IMR-90 (cell line): Measurements from ENCODE around the gene TENT4B. TPM values are rescaled to one million over a fixed set of nuclear protein-coding genes. Genes with fewer than 3 reads are reported as not detected.

Experiments
- ATAC-seq: fragments of 200-7000 bp; cut with Tn5 transposase; 2 replicates; pipeline ENCODE4 v1.9.1; 2020; ENCODE audit warnings: low read depth, mild to moderate bottlenecking, moderate library complexity
- BruUV-seq: library from RNA; stranded (reverse); fragments of 400-500 nt; replicated peaks from 2 replicates; lab custom pipeline; 2021; lab: Mats Ljungman, UMichigan
- CTCF ChIA-PET: fragments of 300-600 bp; formaldehyde crosslinking; extraction: SDS; loops from one replicate; lab custom pipeline; 2021; ENCODE audit warnings: antibody characterized with exemption; lab: Yijun Ruan, JAX
- POLR2A ChIA-PET: fragments of 300-600 bp; sonication (Branson Sonifier 250); formaldehyde crosslinking; loops from one replicate; lab custom pipeline; 2022; ENCODE audit warnings: antibody characterized with exemption; ENCODE audit not compliant: unreplicated experiment; lab: Charles Lee
- DNase-seq: peaks from one replicate; pipeline ENCODE4 v3.0.0; 2013
- H2AFZ ChIP-seq: replicated peaks from 2 replicates; pipeline ENCODE3; 2013; ENCODE audit warnings: low read length, mild to moderate bottlenecking; ENCODE audit not compliant: poor library complexity
- H2AK5ac ChIP-seq: 2 replicates; pipeline ENCODE4 v1.6.1; 2013; ENCODE audit warnings: low read depth, low read length, inconsistent platforms
- H2AK9ac ChIP-seq: replicated peaks from 2 replicates; pipeline ENCODE3; 2013; ENCODE audit warnings: mild to moderate bottlenecking, low read depth, low read length, moderate library complexity; ENCODE audit not compliant: poor library complexity
- H2BK120ac ChIP-seq: 2 replicates; pipeline ENCODE4 v1.6.1; 2013; ENCODE audit warnings: low read depth, low read length, inconsistent platforms
- H2BK15ac ChIP-seq: 3 replicates; pipeline ENCODE4 v1.6.1; 2013; ENCODE audit warnings: low read depth, low read length, inconsistent platforms
- H2BK20ac ChIP-seq: 2 replicates; pipeline ENCODE4 v1.6.1; 2013; ENCODE audit warnings: low read depth, mild to moderate bottlenecking, inconsistent platforms, low read length, moderate library complexity
- H2BK5ac ChIP-seq: 2 replicates; pipeline ENCODE4 v1.6.1; 2013; ENCODE audit warnings: mild to moderate bottlenecking, low read depth, low read length, inconsistent platforms; ENCODE audit not compliant: poor library complexity, severe bottlenecking
- H3K14ac ChIP-seq: replicated peaks from 2 replicates; pipeline ENCODE4 v1.6.1; 2013; ENCODE audit warnings: low read depth, low read length, inconsistent platforms
- H3K18ac ChIP-seq: 2 replicates; pipeline ENCODE4 v1.6.1; 2013; ENCODE audit warnings: low read depth, low read length, control low read depth
- H3K23ac ChIP-seq: 2 replicates; pipeline ENCODE4 v1.6.1; 2013; ENCODE audit warnings: low read depth, low read length, inconsistent platforms
- H3K27ac ChIP-seq: 2 replicates; pipeline ENCODE4 v1.5.1; 2013; ENCODE audit warnings: mild to moderate bottlenecking, control low read depth, low read length; ENCODE audit not compliant: insufficient read depth
- H3K27me3 ChIP-seq: 2 replicates; pipeline ENCODE4 v1.6.1; 2013; ENCODE audit warnings: low read length; ENCODE audit not compliant: control insufficient read depth, insufficient read depth
- H3K36me3 ChIP-seq: 2 replicates; pipeline ENCODE4 v1.6.1; 2013; ENCODE audit warnings: low read length, mixed read lengths; ENCODE audit not compliant: control insufficient read depth, insufficient read depth
- H3K4ac ChIP-seq: 2 replicates; pipeline ENCODE4 v1.6.1; 2013; ENCODE audit warnings: low read depth, low read length, inconsistent platforms
- H3K4me1 ChIP-seq: 2 replicates; pipeline ENCODE4 v1.6.1; 2013; ENCODE audit warnings: low read length, mixed read lengths; ENCODE audit not compliant: control insufficient read depth, insufficient read depth
- H3K4me2 ChIP-seq: 2 replicates; pipeline ENCODE4 v1.6.1; 2013; ENCODE audit warnings: low read depth, mild to moderate bottlenecking, control low read depth, low read length, moderate library complexity
- H3K4me3 ChIP-seq: 2 replicates; pipeline ENCODE4 v1.5.1; 2013; ENCODE audit warnings: low read depth, mild to moderate bottlenecking, control low read depth, low read length, moderate library complexity; ENCODE audit not compliant: insufficient read depth
- H3K56ac ChIP-seq: 2 replicates; pipeline ENCODE4 v1.6.1; 2013; ENCODE audit warnings: low read length, inconsistent platforms; ENCODE audit not compliant: insufficient read depth; ENCODE audit errors: extremely low read depth
- H3K79me1 ChIP-seq, 2 experiments: 2 replicates each; pipeline ENCODE4 v1.6.1; 2013; ENCODE audit warnings: low read length in 2 of 2, inconsistent platforms in 1 of 2, low read depth in 1 of 2
- H3K9ac ChIP-seq: 2 replicates; pipeline ENCODE4 v1.6.1; 2013; ENCODE audit warnings: low read depth, low read length, control low read depth
- H3K9me1 ChIP-seq: 2 replicates; pipeline ENCODE4 v1.6.1; 2013; ENCODE audit warnings: low read length, inconsistent platforms; ENCODE audit not compliant: insufficient read depth
- H3K9me3 ChIP-seq: 2 replicates; pipeline ENCODE4 v1.6.1; 2013; ENCODE audit warnings: low read length; ENCODE audit not compliant: control insufficient read depth, insufficient read depth
- H4K20me1 ChIP-seq: 2 replicates; pipeline ENCODE4 v1.6.1; 2013; ENCODE audit warnings: low read length, inconsistent platforms; ENCODE audit not compliant: insufficient read depth
- H4K5ac ChIP-seq: 2 replicates; pipeline ENCODE4 v1.6.1; 2013; ENCODE audit warnings: mild to moderate bottlenecking, low read depth, low read length, control low read depth
- H4K8ac ChIP-seq, 2 experiments: 2 replicates each; pipeline ENCODE4 v1.6.1; 2013; ENCODE audit warnings: low read depth in 2 of 2, low read length in 2 of 2, control low read depth in 1 of 2, inconsistent platforms in 1 of 2
- H4K91ac ChIP-seq: 2 replicates; pipeline ENCODE4 v1.6.1; 2013; ENCODE audit warnings: low read depth, low read length, inconsistent platforms; ENCODE audit not compliant: insufficient read depth
- BHLHE40 ChIP-seq: fragments of 150-350 bp; IDR thresholded peaks from 2 replicates; pipeline ENCODE4 v1.6.1; 2016; ENCODE audit warnings: mild to moderate bottlenecking, low read depth, low read length
- CTCF ChIP-seq: conservative IDR thresholded peaks from 2 replicates; pipeline ENCODE4 v1.5.1; 2012; ENCODE audit warnings: mild to moderate bottlenecking, low read depth, low read length, improper control_type of control experiment
- ELK1 ChIP-seq: fragments of 150-350 bp; IDR thresholded peaks from 2 replicates; pipeline ENCODE4 v1.6.1; 2016; ENCODE audit warnings: low read depth, mild to moderate bottlenecking, low read length, moderate library complexity, borderline replicate concordance
- FOS ChIP-seq: fragments of 150-350 bp; IDR thresholded peaks from 2 replicates; pipeline ENCODE4 v1.6.1; 2016; ENCODE audit warnings: low read depth, low read length
- MAZ ChIP-seq: IDR thresholded peaks from 2 replicates; pipeline ENCODE4 v1.6.1; 2012; ENCODE audit warnings: low read depth, mild to moderate bottlenecking, low read length, improper control_type of control experiment, moderate library complexity, borderline replicate concordance
- MXI1 ChIP-seq: IDR thresholded peaks from 2 replicates; pipeline ENCODE4 v1.6.1; 2012; ENCODE audit warnings: low read depth, mild to moderate bottlenecking, low read length, moderate library complexity, borderline replicate concordance
- POLR2A ChIP-seq: IDR thresholded peaks from 2 replicates; pipeline ENCODE4 v1.6.1; 2012; ENCODE audit warnings: mild to moderate bottlenecking, low read depth, low read length
- RCOR1 ChIP-seq: IDR thresholded peaks from 2 replicates; pipeline ENCODE4 v1.6.1; 2012; ENCODE audit warnings: mild to moderate bottlenecking, low read length, improper control_type of control experiment; ENCODE audit not compliant: insufficient replicate concordance
- SMC3 ChIP-seq: fragments of 150-350 bp; IDR thresholded peaks from 2 replicates; pipeline ENCODE4 v1.6.1; 2016; ENCODE audit warnings: low read depth, mild to moderate bottlenecking, antibody characterized with exemption, low read length, moderate library complexity
- USF2 ChIP-seq: fragments of 150-350 bp; IDR thresholded peaks from 2 replicates; pipeline ENCODE4 v1.6.1; 2017; ENCODE audit warnings: mild to moderate bottlenecking, antibody characterized with exemption, low read length, low read depth
- WGBS, 2 experiments: methylation state at CpG; one replicate each; pipeline versions ENCODE4 v1.1.5 to v1.1.7; 2013; ENCODE audit warnings: missing lambda C conversion rate in 2 of 2; ENCODE audit not compliant: insufficient read length in 1 of 2; ENCODE audit errors: extremely low coverage in 2 of 2; 5-methylcytosine and 5-hydroxymethylcytosine counted together
- dilution Hi-C: fragments of 300-500 bp; cut with HindIII; formaldehyde crosslinking; loops from one replicate; pipeline ENCODE4 v1.14.3; 2018; ENCODE audit warnings: low sequenced_read_pairs; ENCODE audit not compliant: unreplicated experiment
- in situ Hi-C: fragments of 300-500 bp; cut with MboI; formaldehyde crosslinking; loops from 3 replicates; pipeline ENCODE4 v1.14.3; 2019; ENCODE audit warnings: low sequenced_read_pairs, inconsistent platforms, mixed read lengths
- intact Hi-C: fragments of 100-400 bp; cut with micrococcal nuclease; formaldehyde crosslinking; loops from 2 replicates; pipeline ENCODE4 v1.10.0; 2022
- polyA plus RNA-seq, 3 experiments: library from polyadenylated mRNA; depleted of rRNA; stranded (reverse); fragments of >200 nt; gene quantifications; 2 replicates each; pipeline ENCODE4 v1.2.3, GENCODE V29; 2012; ENCODE audit warnings: low replicate concordance in 1 of 3
- total RNA-seq: library from RNA; depleted of rRNA; stranded (reverse); fragments of >200 nt; gene quantifications from 2 replicates; pipeline ENCODE4 v1.2.3, GENCODE V29; 2012

The TENT4B gene
- total and polyA plus RNA-seq, 2 of the 4 experiments (the other 2 are of a cell fraction): 4.1 to 7.0 TPM

- no peak for TF ChIP-seq RCOR1
- no peak for TF ChIP-seq USF2
- peak; percentile 91 for TF ChIP-seq MAZ
These were observed at the start of gene TENT4B (continued) for GRCh38 chr16:50152807-50153595.

GRCh38 chr16:50103764-50104163 is 49.3 kb upstream of the TENT4B start:
- dilution Hi-C loops (no loop called here), intact Hi-C loops (no loop called here), in situ Hi-C loops (no loop called here)
- H3K4me1 ChIP-seq: no peaks in the 10 kb centered on the region; the same call in 1 of the 2 replicates
- no peaks in the 10 kb centered on the region for H3K9me1 ChIP-seq
- H4K20me1 ChIP-seq: no peaks in the 10 kb centered on the region
- no peak overlapping the region for H2BK120ac ChIP-seq
- no peak overlapping the region for H2BK15ac ChIP-seq
- H3K4ac ChIP-seq: no peak overlapping the region
- H3K4me2 ChIP-seq: no peak overlapping the region
- no peak overlapping the region for H2AK9ac ChIP-seq
- H2AK5ac ChIP-seq: no peak overlapping the region
- H3K27ac ChIP-seq: no peak overlapping the region
- no peak overlapping the region for H2BK5ac ChIP-seq
- H3K9ac ChIP-seq: no peak overlapping the region
- H3K36me3 ChIP-seq: peaks cover 31% of the 10 kb centered on the region
- no peak overlapping the region for H2AFZ ChIP-seq
- no peak overlapping the region for H4K5ac ChIP-seq
- no peak for DNase-seq
- no peak overlapping the region for H4K8ac ChIP-seq
- no peak overlapping the region for H3K18ac ChIP-seq
- no peaks in the 10 kb centered on the region; a peak in 1 of 4 replicates for H3K79me1 ChIP-seq
- ChIA-PET POLR2A (no interaction called here), CTCF (interaction anchor here (1.1 kb wide), 1 partner anchor 25 kb away, joined by 4 read pairs; no protein-coding TSS in a partner anchor)
- no CpG with 5 or more reads among the region's 5 CpGs for WGBS, 2 experiments
- H4K91ac ChIP-seq: no peak overlapping the region
- BruUV-seq: no TSS peak
- H3K56ac ChIP-seq: no peak overlapping the region
- ATAC-seq: no peak
- H3K23ac ChIP-seq: no peak overlapping the region
- H3K27me3 ChIP-seq: no peaks in the 10 kb centered on the region
- H2BK20ac ChIP-seq: no peak overlapping the region
- H3K9me3 ChIP-seq: no peaks in the 10 kb centered on the region
- H3K14ac ChIP-seq: no peak overlapping the region
- H3K4me3 ChIP-seq: no peak overlapping the region
- TF ChIP-seq POLR2A: no peak
- TF ChIP-seq RCOR1: no peak
- TF ChIP-seq BHLHE40: no peak
- no peak for TF ChIP-seq FOS
- TF ChIP-seq MAZ: no peak
- no peak for TF ChIP-seq CTCF
- TF ChIP-seq ELK1: no peak
- no peak for TF ChIP-seq USF2
- TF ChIP-seq SMC3: no peak
- TF ChIP-seq MXI1: no peak
